Measurements from ENCODE around the gene SERINC4.

The SERINC4 gene

GRCh38 chr15:43789409-43789808, 10.6 kb downstream of the SERINC4 start:
- H3K9me3 Mint-ChIP-seq = no peaks in the 10 kb centered on the region
- no peak overlapping the region for H3K4me3 Mint-ChIP-seq
- H3K27me3 Mint-ChIP-seq (ENCODE audit: low read depth) = no peaks in the 10 kb centered on the region
- H3K4me1 Mint-ChIP-seq (ENCODE audit: low read depth) = peaks cover 13% of the 10 kb centered on the region
- peaks cover 11% of the 10 kb centered on the region for H3K36me3 Mint-ChIP-seq (ENCODE audit: low read depth)
- no peak overlapping the region for H3K27ac Mint-ChIP-seq

- H3K36me3 Mint-ChIP-seq (ENCODE audit: low read depth) = no peaks in the 10 kb centered on the region
- no peaks in the 10 kb centered on the region for H3K9me3 Mint-ChIP-seq
- H3K4me1 Mint-ChIP-seq (ENCODE audit: low read depth) = peaks cover 8% of the 10 kb centered on the region
- no peak overlapping the region for H3K4me3 Mint-ChIP-seq
- H3K27me3 Mint-ChIP-seq (ENCODE audit: low read depth) = peaks cover 24% of the 10 kb centered on the region
- H3K27ac Mint-ChIP-seq = no peak overlapping the region
Observed at GRCh38 chr15:43779016-43779415, 21.0 kb downstream of the SERINC4 start.

GRCh38 chr15:43777267-43777914, 22.6 kb downstream of the SERINC4 start:
- H3K4me3 Mint-ChIP-seq = peak overlapping the region; percentile 86
- peaks cover 21% of the 10 kb centered on the region for H3K27me3 Mint-ChIP-seq (ENCODE audit: low read depth)
- peaks cover 8% of the 10 kb centered on the region for H3K4me1 Mint-ChIP-seq (ENCODE audit: low read depth)
- peak overlapping the region; percentile 59 for H3K27ac Mint-ChIP-seq
- no peaks in the 10 kb centered on the region for H3K9me3 Mint-ChIP-seq
- H3K36me3 Mint-ChIP-seq (ENCODE audit: low read depth) = peaks cover 5% of the 10 kb centered on the region

- Mint-ChIP-seq H3K4me3 (peak within 1 kb of the TSS; percentile 86), H3K4me1 (ENCODE audit: low read depth) (peaks cover 9% of the 10 kb centered on the region), H3K27me3 (ENCODE audit: low read depth) (peaks cover 18% of the 10 kb centered on the region), H3K27ac (peak within 1 kb of the TSS; percentile 59), H3K36me3 (ENCODE audit: low read depth) (peaks cover 10% of the 10 kb centered on the region), H3K9me3 (no peaks in the 10 kb centered on the region)
Observed at GRCh38 chr15:43776718-43777266, 23.2 kb downstream of the SERINC4 start, which contains the start of gene ELL3. Gene ELL3, minus strand, starts transcription at chr15:43776966. Its CDS starts 65 bp downstream, at chr15:43776901.

GRCh38 chr15:43776101-43776717, 23.8 kb downstream of the SERINC4 start:
- Mint-ChIP-seq H3K9me3 (no peaks in the 10 kb centered on the region), H3K27me3 (ENCODE audit: low read depth) (peaks cover 17% of the 10 kb centered on the region), H3K4me3 (peak overlapping the region; percentile 86), H3K36me3 (ENCODE audit: low read depth) (peaks cover 12% of the 10 kb centered on the region), H3K4me1 (ENCODE audit: low read depth) (peaks cover 11% of the 10 kb centered on the region), H3K27ac (no peak overlapping the region)

- peaks cover 11% of the 10 kb centered on the region for H3K4me1 Mint-ChIP-seq (ENCODE audit: low read depth)
- no peaks in the 10 kb centered on the region for H3K9me3 Mint-ChIP-seq
- H3K27ac Mint-ChIP-seq = no peak overlapping the region
- H3K36me3 Mint-ChIP-seq (ENCODE audit: low read depth) = peaks cover 18% of the 10 kb centered on the region
- H3K4me3 Mint-ChIP-seq = peak overlapping the region; percentile 25
- peaks cover 10% of the 10 kb centered on the region for H3K27me3 Mint-ChIP-seq (ENCODE audit: low read depth)
Observed at GRCh38 chr15:43775411-43775965, 24.5 kb downstream of the SERINC4 start.

- Mint-ChIP-seq H3K27me3 (ENCODE audit: low read depth) (peaks cover 4% of the 10 kb centered on the region), H3K4me1 (ENCODE audit: low read depth) (peaks cover 7% of the 10 kb centered on the region), H3K9me3 (no peaks in the 10 kb centered on the region), H3K27ac (no peak overlapping the region), H3K4me3 (no peak overlapping the region), H3K36me3 (ENCODE audit: low read depth) (peaks cover 28% of the 10 kb centered on the region)
Observed at GRCh38 chr15:43774062-43774461, 26.0 kb downstream of the SERINC4 start.

GRCh38 chr15:43772624-43773023, 27.4 kb downstream of the SERINC4 start:
- Mint-ChIP-seq H3K9me3 (no peaks in the 10 kb centered on the region), H3K27ac (no peak overlapping the region), H3K27me3 (ENCODE audit: low read depth) (no peaks in the 10 kb centered on the region), H3K36me3 (ENCODE audit: low read depth) (peaks cover 36% of the 10 kb centered on the region), H3K4me1 (ENCODE audit: low read depth) (peaks cover 3% of the 10 kb centered on the region), H3K4me3 (no peak overlapping the region)

- Mint-ChIP-seq H3K27me3 (ENCODE audit: low read depth) (no peaks in the 10 kb centered on the region), H3K9me3 (no peaks in the 10 kb centered on the region), H3K4me1 (ENCODE audit: low read depth) (peaks cover 3% of the 10 kb centered on the region), H3K36me3 (ENCODE audit: low read depth) (peaks cover 36% of the 10 kb centered on the region), H3K4me3 (no peak overlapping the region), H3K27ac (no peak overlapping the region)
Observed at GRCh38 chr15:43771816-43772215, 28.2 kb downstream of the SERINC4 start.

GRCh38 chr15:43769584-43770228, 30.3 kb downstream of the SERINC4 start:
- Mint-ChIP-seq H3K4me1 (ENCODE audit: low read depth) (peaks cover 3% of the 10 kb centered on the region), H3K27ac (no peak overlapping the region), H3K9me3 (no peaks in the 10 kb centered on the region), H3K4me3 (no peak overlapping the region), H3K36me3 (ENCODE audit: low read depth) (peaks cover 43% of the 10 kb centered on the region), H3K27me3 (ENCODE audit: low read depth) (no peaks in the 10 kb centered on the region)

GRCh38 chr15:43763819-43764446, 36.1 kb downstream of the SERINC4 start:
- no peak overlapping the region for H3K4me3 Mint-ChIP-seq
- H3K4me1 Mint-ChIP-seq (ENCODE audit: low read depth) = peaks cover 6% of the 10 kb centered on the region
- no peaks in the 10 kb centered on the region for H3K9me3 Mint-ChIP-seq
- peaks cover 46% of the 10 kb centered on the region for H3K36me3 Mint-ChIP-seq (ENCODE audit: low read depth)
- H3K27me3 Mint-ChIP-seq (ENCODE audit: low read depth) = no peaks in the 10 kb centered on the region
- H3K27ac Mint-ChIP-seq = no peak overlapping the region

- H3K9me3 Mint-ChIP-seq = no peaks in the 10 kb centered on the region
- H3K27me3 Mint-ChIP-seq (ENCODE audit: low read depth) = no peaks in the 10 kb centered on the region
- peaks cover 6% of the 10 kb centered on the region for H3K4me1 Mint-ChIP-seq (ENCODE audit: low read depth)
- peaks cover 39% of the 10 kb centered on the region for H3K36me3 Mint-ChIP-seq (ENCODE audit: low read depth)
- no peak overlapping the region for H3K4me3 Mint-ChIP-seq
- H3K27ac Mint-ChIP-seq = no peak overlapping the region
Observed at GRCh38 chr15:43762824-43763223, 37.2 kb downstream of the SERINC4 start.

GRCh38 chr15:43751885-43752284, 48.1 kb downstream of the SERINC4 start:
- H3K27ac Mint-ChIP-seq = peak overlapping the region; percentile 4
- H3K27me3 Mint-ChIP-seq (ENCODE audit: low read depth) = no peaks in the 10 kb centered on the region
- peak overlapping the region; percentile 2 for H3K4me3 Mint-ChIP-seq
- peaks cover 27% of the 10 kb centered on the region for H3K4me1 Mint-ChIP-seq (ENCODE audit: low read depth)
- H3K36me3 Mint-ChIP-seq (ENCODE audit: low read depth) = peaks cover 38% of the 10 kb centered on the region
- no peaks in the 10 kb centered on the region for H3K9me3 Mint-ChIP-seq

GRCh38 chr15:43749690-43750345, 50.2 kb downstream of the SERINC4 start:
- peak overlapping the region; percentile 81 for H3K27ac Mint-ChIP-seq
- H3K36me3 Mint-ChIP-seq (ENCODE audit: low read depth) = peaks cover 26% of the 10 kb centered on the region
- H3K27me3 Mint-ChIP-seq (ENCODE audit: low read depth) = no peaks in the 10 kb centered on the region
- peaks cover 33% of the 10 kb centered on the region for H3K4me1 Mint-ChIP-seq (ENCODE audit: low read depth)
- H3K9me3 Mint-ChIP-seq = no peaks in the 10 kb centered on the region
- peak overlapping the region; percentile 75 for H3K4me3 Mint-ChIP-seq

Data from T-helper 1 cell treated with Interleukin-12 subunit alpha and Interleukin-12 subunit beta and Interleukin-4 antibody, amounts not matched to agents 30 μg/mL and 1 μg/mL, for 36 hours (primary cell).